Measurements from ENCODE around the gene DOC2B.

Gene DOC2B

DNA sequence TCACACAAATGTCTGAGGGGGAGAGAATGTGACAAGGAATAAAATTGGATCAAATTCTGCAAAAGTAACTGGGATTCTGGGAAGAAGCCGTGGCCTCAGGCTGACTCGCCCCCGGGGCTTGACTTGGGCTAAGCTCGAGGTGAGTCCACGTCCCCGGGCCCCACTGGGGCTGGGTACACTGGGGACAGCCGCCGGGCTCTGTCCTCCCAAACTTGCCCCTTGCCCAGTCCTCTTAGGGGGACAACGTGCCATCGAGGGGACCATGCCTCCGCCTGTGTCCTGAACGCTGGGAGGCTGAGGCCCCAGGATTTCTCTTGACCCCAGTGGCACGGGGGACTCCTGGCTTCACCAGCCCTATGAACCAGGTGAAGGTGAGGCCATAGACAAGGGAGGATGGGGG lies 21.1 kb downstream of the DOC2B start:
- no peak for DNase-seq

DNA sequence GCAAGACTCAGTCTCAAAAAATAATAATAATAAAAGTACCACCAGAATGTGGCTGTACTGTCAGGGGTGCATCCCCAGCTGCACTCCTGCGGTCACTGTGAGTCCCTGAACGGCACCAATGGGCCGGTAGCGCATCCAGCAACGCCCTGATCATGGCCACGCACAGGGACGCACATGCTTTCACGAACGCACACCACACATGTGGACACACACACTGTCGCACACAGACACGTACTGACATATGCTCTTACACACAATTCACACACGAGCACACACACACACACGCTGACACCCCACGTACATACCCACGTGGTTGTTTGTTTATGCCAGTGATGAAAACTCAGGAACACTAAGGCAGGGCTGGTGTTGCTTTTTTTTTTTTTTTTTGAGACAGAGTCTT lies 21.8 kb downstream of the DOC2B start:
- no peak for DNase-seq

DNA sequence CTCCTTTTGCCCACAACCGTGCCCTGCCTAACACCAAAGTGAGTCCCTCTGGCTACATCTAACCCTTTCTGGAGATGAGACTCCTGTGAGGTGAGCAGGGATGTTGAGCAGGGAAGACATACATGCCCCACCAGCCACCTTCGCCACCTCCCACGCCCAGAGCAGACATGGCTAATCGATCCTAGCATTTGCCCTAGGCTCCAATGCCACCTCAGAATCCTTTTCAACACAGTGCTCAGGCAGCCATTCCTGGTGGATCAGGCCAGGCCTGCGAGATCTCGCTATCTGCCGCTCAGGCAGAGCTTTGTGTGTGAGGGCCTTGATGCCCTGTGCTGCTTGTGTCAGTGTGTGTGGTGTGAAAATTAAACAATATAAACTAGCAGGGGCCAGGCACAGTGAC lies 23.1 kb downstream of the DOC2B start:
- DNase-seq, result no peak

GRCh38 chr17:157901-158300 lies 23.5 kb downstream of the DOC2B start:
- DNase-seq, result no peak

- no peak for DNase-seq
Measured at GRCh38 chr17:156946-157345, 24.5 kb downstream of the DOC2B start.

DNA sequence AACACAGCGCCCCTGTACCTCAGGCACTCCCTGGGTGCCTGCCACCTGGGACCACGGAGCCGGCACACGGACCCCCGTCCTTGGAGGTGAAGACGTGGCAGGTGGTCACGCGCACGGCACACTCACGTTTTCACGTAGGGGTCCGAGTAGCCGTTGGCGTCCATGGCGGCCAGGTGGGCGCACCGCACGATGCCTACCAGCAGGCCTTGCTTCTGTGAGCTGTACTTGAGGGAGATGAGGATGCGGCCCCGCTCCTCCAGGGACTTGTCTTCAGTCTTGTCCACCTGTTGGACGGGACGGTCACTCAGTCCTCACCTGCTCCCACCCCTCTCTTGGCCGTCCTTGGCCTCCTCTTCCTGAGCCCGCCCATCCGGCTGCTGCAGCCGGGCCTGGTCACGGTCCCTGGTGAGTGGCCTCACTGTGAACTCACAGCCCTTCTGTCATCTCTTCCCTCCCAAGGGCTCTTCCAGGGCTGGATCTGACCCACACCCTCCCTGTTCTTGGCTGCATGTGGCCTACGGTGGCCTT lies 25.3 kb downstream of the DOC2B start:
- no peak for DNase-seq

GRCh38 chr17:155576-155975 lies 25.9 kb downstream of the DOC2B start:
- no peak for DNase-seq

- DNase-seq, result no peak
Measured at GRCh38 chr17:153851-154250, 27.6 kb downstream of the DOC2B start.

DNA sequence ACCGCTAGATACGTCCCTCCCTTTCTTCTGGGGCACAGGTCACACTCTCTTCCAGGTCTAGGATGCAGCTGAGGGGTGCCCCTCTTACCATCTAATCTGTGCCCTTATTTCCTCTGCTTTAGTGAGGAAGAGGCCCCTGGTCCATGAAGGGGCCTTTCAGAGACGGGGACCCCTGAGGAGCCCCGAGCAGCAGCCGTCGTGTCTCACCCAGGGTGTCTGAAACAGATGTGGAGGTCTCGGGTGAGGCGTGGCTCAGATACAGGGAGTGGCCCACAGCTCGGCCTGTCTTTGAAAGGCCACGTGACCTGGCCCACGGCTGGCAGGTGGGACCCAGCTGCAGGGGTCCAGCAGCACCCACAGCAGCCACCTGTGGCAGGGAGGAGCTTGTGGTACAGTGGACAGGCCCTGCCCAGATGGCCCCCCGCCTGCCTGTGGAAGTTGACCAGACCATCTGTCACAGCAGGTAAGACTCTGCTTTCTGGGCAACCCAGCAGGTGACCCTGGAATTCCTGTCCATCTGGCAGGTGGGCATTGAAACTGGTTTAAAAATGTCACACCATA lies 28.5 kb downstream of the DOC2B start:
- DNase-seq, result no peak

GRCh38 chr17:151886-152859 lies 29.3 kb downstream of the DOC2B start:
- no peak for DNase-seq

- no peak for DNase-seq
Measured at GRCh38 chr17:151004-151403, 30.4 kb downstream of the DOC2B start.

DNA sequence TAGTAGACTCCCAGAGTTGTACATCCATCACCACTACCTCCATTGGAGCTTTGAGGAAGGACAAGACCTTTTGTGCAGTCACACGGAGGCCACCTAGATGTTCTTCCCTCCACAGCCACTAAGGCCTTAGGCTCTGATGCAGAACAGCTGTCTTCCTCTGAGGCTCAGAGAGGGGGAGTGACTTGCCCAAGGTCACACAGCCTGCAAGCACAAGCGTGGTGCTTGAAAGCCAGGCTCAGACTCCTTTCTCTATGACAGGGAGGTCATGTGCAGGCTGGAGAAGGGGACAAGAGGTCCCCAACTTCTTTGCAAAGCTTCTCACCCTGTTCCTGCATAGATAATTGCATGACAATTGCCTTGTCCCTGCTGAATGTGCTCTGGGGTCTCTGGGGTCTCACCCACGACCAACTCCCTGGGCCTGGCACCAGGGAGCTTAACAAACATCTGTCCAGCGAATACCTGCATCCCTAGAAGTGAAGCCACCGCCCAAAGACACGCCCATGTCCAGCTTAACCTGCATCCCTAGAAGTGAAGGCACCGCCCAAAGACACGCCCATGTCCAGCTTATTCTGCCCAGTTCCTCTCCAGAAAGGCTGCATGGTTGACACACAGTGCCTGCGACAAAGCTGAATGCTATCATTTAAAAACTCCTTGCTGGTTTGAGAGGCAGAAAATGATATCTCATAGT lies 31.4 kb downstream of the DOC2B start:
- no peak for DNase-seq

DNA sequence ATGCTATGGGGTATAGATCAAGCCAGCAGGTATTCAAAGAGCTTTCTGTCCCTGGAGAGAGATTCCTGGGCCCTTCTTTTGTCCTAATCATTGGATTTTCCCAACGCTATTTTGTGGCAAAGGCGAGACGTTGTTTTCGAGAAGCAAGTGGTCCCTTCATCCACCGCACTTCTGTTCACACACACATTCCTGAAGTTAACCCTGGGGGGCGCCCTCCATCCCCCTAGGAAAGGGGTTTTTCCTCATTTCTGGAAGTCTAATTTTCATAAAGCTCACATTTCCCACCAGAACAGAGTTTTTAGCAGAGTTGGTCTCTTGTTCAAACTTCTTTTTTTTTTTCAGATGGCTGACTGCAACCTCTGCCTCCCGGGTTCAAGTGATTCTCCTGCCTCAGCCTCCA lies 32.2 kb downstream of the DOC2B start:
- no peak for DNase-seq

GRCh38 chr17:148757-149156 lies 32.7 kb downstream of the DOC2B start:
- DNase-seq, result no peak

- no peak for DNase-seq
Measured at GRCh38 chr17:147796-148740, 33.4 kb downstream of the DOC2B start.

GRCh38 chr17:146983-147761 lies 34.3 kb downstream of the DOC2B start:
- DNase-seq, result no peak

- no peak for DNase-seq
Measured at GRCh38 chr17:146546-146945, 34.9 kb downstream of the DOC2B start.

GRCh38 chr17:145671-146541 lies 35.5 kb downstream of the DOC2B start:
- DNase-seq, result no peak

DNA sequence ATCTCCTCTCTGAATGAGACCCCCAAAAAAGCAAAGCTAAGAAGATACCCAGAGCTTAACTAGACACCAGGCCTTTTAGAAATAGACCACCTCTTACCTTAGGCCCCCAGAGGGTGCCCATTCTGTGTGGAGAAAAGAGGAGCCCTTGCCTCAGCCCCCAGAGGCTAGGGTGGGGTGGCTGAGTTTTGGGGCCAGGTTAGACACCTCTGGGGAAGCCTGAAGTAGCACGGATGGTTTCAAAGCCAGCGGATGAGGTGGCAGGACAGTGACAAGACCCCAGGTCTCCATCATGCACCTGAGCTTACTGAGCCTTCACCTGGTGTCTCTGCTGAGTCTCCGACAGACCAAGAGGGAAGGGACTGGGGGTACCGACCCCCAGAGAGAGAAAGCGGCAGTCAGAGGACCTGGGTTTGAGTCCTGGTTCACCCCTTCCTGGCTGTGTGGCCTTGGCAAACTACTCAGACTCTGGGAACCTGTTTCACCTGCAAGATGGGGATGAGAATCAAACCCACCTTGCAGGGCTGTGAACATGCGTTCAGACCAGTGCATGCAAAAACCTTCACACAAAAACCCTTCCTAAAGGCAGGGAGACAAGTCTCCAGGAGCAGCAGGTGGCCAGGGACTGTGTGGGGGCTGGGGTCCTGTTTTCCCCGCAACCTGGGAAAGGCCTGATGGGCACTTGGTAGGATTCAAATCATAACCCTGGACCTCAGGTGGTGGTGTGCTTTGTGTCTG lies 36.3 kb downstream of the DOC2B start:
- DNase-seq, result no peak

GRCh38 chr17:143785-144281 lies 37.6 kb downstream of the DOC2B start:
- peak in 1 of 2 experiments; percentile 73 for DNase-seq
